ENCODE results near the gene GPHN.

- TF ChIP-seq POLR2A (IDR thresholded peaks at IDR 0.05) (no peak), CTCF (IDR thresholded peaks at IDR 0.05) (no peak)
Measured at GRCh38 chr14:66881596-66881995, 373.6 kb downstream of the GPHN start.
